SK-N-SH treated with all-trans-retinoic acid at 6 μM for 48 hours (cell line): ENCODE measurements around the gene DCBLD2.

Experiments used
- ATAC-seq: fragments of 200-7000 bp; cut with Tn5 transposase; 3 replicates; pipeline ENCODE4 v1.9.1; 2020; ENCODE audit warnings: mild to moderate bottlenecking, moderate library complexity
- ARNTL ChIP-seq: fragments of 450-650 bp; formaldehyde crosslinking; IDR thresholded peaks from 2 replicates; pipeline ENCODE4 v1.5.0; 2020; ENCODE audit warnings: low read depth, mild to moderate bottlenecking, moderate library complexity, borderline replicate concordance
- CREB5 ChIP-seq: fragments of 250-450 bp; sonication (Bioruptor Pico); IDR thresholded peaks from 2 replicates; pipeline ENCODE4 v1.5.1; 2020; ENCODE audit warnings: low read depth, mild to moderate bottlenecking, moderate library complexity
- CSDC2 ChIP-seq: fragments of 250-450 bp; sonication (Bioruptor Pico); IDR thresholded peaks from 2 replicates; pipeline ENCODE4 v1.5.0; 2020; ENCODE audit warnings: mild to moderate bottlenecking, moderate library complexity
- CSRNP3 ChIP-seq: fragments of 250-450 bp; sonication (Bioruptor Pico); IDR thresholded peaks from 2 replicates; pipeline ENCODE4 v1.5.1; 2021; ENCODE audit warnings: mild to moderate bottlenecking, moderate library complexity
- ESRRG ChIP-seq: fragments of 250-450 bp; sonication (Bioruptor Pico); IDR thresholded peaks from 2 replicates; pipeline ENCODE4 v1.6.1; 2021; ENCODE audit warnings: mild to moderate bottlenecking
- GLIS3 ChIP-seq: fragments of 250-450 bp; sonication (Bioruptor Pico); IDR thresholded peaks from 2 replicates; pipeline ENCODE4 v1.5.0; 2020; ENCODE audit warnings: mild to moderate bottlenecking, moderate library complexity
- ISL1 ChIP-seq: fragments of 250-450 bp; sonication (Bioruptor Pico); IDR thresholded peaks from 2 replicates; pipeline ENCODE4 v2.1.2; 2022; ENCODE audit warnings: mild to moderate bottlenecking, moderate library complexity
- OSR1 ChIP-seq: fragments of 250-450 bp; sonication (Bioruptor Pico); IDR thresholded peaks from 2 replicates; pipeline ENCODE4 v1.8.0; 2022; ENCODE audit warnings: moderate library complexity, mild to moderate bottlenecking, inconsistent platforms
- PATZ1 ChIP-seq: fragments of 250-450 bp; sonication (Bioruptor Pico); IDR thresholded peaks from 2 replicates; pipeline ENCODE4 v1.8.0; 2020; ENCODE audit warnings: mild to moderate bottlenecking, moderate library complexity, borderline replicate concordance
- POU6F1 ChIP-seq: fragments of 250-450 bp; sonication (Bioruptor Pico); IDR thresholded peaks from 2 replicates; pipeline ENCODE4 v1.8.0; 2021; ENCODE audit warnings: low read depth, mild to moderate bottlenecking, moderate library complexity, borderline replicate concordance
- PPARA ChIP-seq: fragments of 250-450 bp; sonication (Bioruptor Pico); IDR thresholded peaks from 2 replicates; pipeline ENCODE4 v1.5.0; 2020; ENCODE audit warnings: mild to moderate bottlenecking, borderline replicate concordance
- RARB ChIP-seq: fragments of 250-450 bp; sonication (Bioruptor Pico); IDR thresholded peaks from 2 replicates; pipeline ENCODE4 v1.8.0; 2021; ENCODE audit warnings: mild to moderate bottlenecking, moderate library complexity
- TCF4 ChIP-seq: fragments of 250-450 bp; sonication (Bioruptor Pico); IDR thresholded peaks from 2 replicates; pipeline ENCODE4 v1.8.0; 2021; ENCODE audit warnings: mild to moderate bottlenecking, moderate library complexity, borderline replicate concordance
- TOX ChIP-seq: fragments of 250-450 bp; sonication (Bioruptor Pico); IDR thresholded peaks from 2 replicates; pipeline ENCODE4 v1.8.0; 2021; ENCODE audit warnings: mild to moderate bottlenecking, moderate library complexity, borderline replicate concordance
- ZC3H10 ChIP-seq: fragments of 250-450 bp; sonication (Bioruptor Pico); IDR thresholded peaks from 2 replicates; pipeline ENCODE4 v1.5.1; 2021; ENCODE audit warnings: mild to moderate bottlenecking, moderate library complexity
- ZFP3 ChIP-seq: fragments of 250-450 bp; sonication (Bioruptor Pico); IDR thresholded peaks from 2 replicates; pipeline ENCODE4 v1.5.0; 2020; ENCODE audit warnings: mild to moderate bottlenecking, moderate library complexity
- ZFP30 ChIP-seq: fragments of 450-650 bp; formaldehyde crosslinking; IDR thresholded peaks from 2 replicates; pipeline ENCODE4 v1.5.0; 2022; ENCODE audit warnings: mild to moderate bottlenecking, moderate library complexity
- ZNF565 ChIP-seq: fragments of 450-650 bp; formaldehyde crosslinking; conservative IDR thresholded peaks from 2 replicates; pipeline ENCODE4 v1.5.0; 2020; ENCODE audit warnings: low read depth, mild to moderate bottlenecking, moderate library complexity
- ZNF70 ChIP-seq: fragments of 450-650 bp; formaldehyde crosslinking; IDR thresholded peaks from 2 replicates; pipeline ENCODE4 v1.5.0; 2020; ENCODE audit warnings: mild to moderate bottlenecking, moderate library complexity
- ZNF8 ChIP-seq: fragments of 450-650 bp; formaldehyde crosslinking; IDR thresholded peaks from 2 replicates; pipeline ENCODE4 v1.5.0; 2020; ENCODE audit warnings: mild to moderate bottlenecking, moderate library complexity

The DCBLD2 gene

GRCh38 chr3:98900265-98901118, 1.0 kb downstream of the DCBLD2 start:
- ATAC-seq, result peak; percentile 1; the same call in 2 of the 3 replicates
- no peak for TF ChIP-seq PATZ1
- no peak for TF ChIP-seq RARB
- no peak for TF ChIP-seq ZC3H10 (CRISPR knock-in tag)
- no peak for TF ChIP-seq TCF4 (CRISPR knock-in tag)
- TF ChIP-seq ESRRG (CRISPR knock-in tag), result no peak
- TF ChIP-seq, all 23 proteins: peak for 0

GRCh38 chr3:98897701-98898100, 3.8 kb downstream of the DCBLD2 start:
- no peak for TF ChIP-seq CREB5 (CRISPR knock-in tag)
- TF ChIP-seq TOX (CRISPR knock-in tag), result no peak
- TF ChIP-seq ZNF70 (CRISPR knock-in tag), result no peak
- TF ChIP-seq ZFP30, result no peak
- TF ChIP-seq ISL1 (CRISPR knock-in tag), result no peak
- no peak for TF ChIP-seq PPARA (CRISPR knock-in tag)
- TF ChIP-seq PATZ1, result no peak
- TF ChIP-seq CSDC2 (CRISPR knock-in tag), result no peak
- no peak for TF ChIP-seq ARNTL (CRISPR knock-in tag)
- no peak for TF ChIP-seq ZNF8 (CRISPR knock-in tag)
- TF ChIP-seq ZNF565 (CRISPR knock-in tag), result no peak
- TF ChIP-seq ZC3H10 (CRISPR knock-in tag), result no peak
- no peak for TF ChIP-seq OSR1
- no peak for TF ChIP-seq ESRRG (CRISPR knock-in tag)
- TF ChIP-seq GLIS3 (CRISPR knock-in tag), result no peak
- TF ChIP-seq CSRNP3 (CRISPR knock-in tag), result no peak
- no peak for TF ChIP-seq POU6F1 (CRISPR knock-in tag)
- TF ChIP-seq ZFP3, result no peak
- no peak for ATAC-seq

- TF ChIP-seq ARNTL (CRISPR knock-in tag) (no peak), ZFP3 (peak; percentile 91), GLIS3 (CRISPR knock-in tag) (no peak), CREB5 (CRISPR knock-in tag) (no peak), PPARA (CRISPR knock-in tag) (no peak)
- no peak for ATAC-seq
These were observed 6.5 kb downstream of the DCBLD2 start for GRCh38 chr3:98894791-98895576.
